GM21619 (cell line): Measurements from ENCODE around the gene ZBTB46.
"Not testable (repeated sequence)": the region's sequence is repeated elsewhere in the genome, so short reads cannot be mapped to it uniquely, and the experiment has no call there.

Experiments used
- ATAC-seq: cut with Tn5 transposase; IDR thresholded peaks from one replicate; pipeline ENCODE4 v1.9.1; 2021; ENCODE audit not compliant: unreplicated experiment

ZBTB46 gene

GRCh38 chr20:63736893-63737694, 94.0 kb downstream of the ZBTB46 start:
- no peak for ATAC-seq

DNA sequence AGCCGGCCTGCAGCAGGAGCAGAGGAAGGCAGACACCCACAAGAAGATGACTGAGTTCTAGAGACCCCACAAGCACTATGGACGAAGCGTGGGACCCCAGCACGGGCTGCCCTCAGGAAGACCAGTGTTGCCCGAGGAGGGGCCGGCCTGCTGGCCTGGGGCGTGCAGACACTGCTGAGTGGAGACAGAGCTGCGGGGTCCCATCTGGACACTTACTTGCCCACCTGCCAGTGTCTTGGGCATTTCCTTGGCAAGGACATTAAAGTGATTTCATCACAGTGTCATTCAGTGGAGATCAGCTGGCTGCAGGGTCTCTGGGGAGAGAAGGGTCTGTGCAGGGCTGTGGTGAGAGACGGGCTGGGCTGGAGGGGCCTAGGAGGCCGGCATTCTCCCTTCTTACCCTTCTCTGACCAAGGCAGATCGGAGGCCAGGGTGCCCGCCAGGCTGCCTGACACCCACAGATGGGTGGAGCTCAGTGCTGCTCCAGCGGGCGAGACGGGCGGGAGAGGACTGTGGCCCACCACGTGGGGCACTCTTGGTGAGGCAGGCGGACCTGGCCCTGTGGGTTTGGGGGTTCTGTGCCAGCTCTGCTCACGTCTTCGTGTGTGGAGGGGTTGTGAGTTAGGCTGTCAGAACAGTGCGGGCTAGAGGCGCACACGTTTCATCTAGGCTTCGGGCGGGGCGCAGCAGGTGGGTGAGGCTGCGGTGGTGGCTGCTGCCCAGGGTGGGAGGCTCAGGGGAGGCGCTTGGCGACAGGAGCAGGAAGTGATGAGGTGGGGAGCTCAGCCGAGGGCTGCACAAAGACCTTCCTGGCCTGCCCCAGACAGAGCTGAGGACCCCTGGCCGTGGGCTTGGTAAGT, 95.0 kb downstream of the ZBTB46 start, which contains the start of gene LIME1:
LIME1 (plus strand) TSS at position 806 of the 860 bp plus-strand sequence. CDS start 886 bp downstream, outside the sequence.
- ATAC-seq, result no peak

GRCh38 chr20:63734946-63735858, 95.9 kb downstream of the ZBTB46 start:
- ATAC-seq, result no peak

- no peak for ATAC-seq
These were observed 96.7 kb downstream of the ZBTB46 start for GRCh38 chr20:63734111-63734945.

DNA sequence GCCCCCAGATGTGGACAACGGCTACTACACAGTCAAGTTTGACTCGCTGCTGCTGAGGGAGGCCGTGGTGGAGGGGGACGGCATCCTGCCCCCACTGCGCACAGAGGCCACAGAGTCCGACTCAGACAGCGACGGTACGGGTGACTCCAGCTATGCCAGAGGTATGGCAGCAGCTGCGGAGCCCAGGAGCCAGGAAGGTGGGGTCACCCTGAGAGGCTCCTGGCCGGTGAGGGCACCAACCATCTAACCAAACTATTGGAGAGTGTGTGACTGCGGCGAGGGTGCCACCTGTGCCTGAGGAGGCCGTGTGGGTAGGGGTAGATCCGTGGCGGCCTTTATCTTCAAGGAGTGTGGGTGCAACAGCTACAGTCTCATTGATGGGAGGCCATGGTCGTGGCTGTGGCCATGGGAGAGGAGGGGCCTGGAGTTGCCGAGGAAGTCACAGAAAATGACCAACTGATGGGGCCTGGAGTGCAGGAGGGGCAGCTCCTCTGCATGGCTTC, 97.4 kb downstream of the ZBTB46 start:
- no peak for ATAC-seq

DNA sequence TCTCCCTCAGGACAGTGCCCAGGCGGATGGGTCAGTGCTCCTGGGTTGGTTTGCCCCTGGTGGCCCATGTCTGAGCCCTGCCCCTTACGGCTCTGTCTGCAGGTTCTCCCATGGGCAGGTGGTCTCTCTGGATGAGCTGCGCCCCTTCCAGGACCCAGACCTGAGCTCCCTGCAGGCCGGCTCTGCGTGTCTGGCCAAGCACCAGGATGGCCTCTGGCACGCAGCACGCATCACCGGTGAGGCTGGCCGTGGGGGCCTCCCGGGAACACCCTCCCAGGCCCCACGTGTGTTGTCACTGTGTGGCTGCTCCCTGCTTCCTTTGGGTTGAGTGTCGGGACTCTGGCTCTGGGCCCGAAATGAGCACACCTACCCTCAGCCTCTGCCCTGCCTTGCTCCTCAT, 97.9 kb downstream of the ZBTB46 start:
- ATAC-seq, result no peak

DNA sequence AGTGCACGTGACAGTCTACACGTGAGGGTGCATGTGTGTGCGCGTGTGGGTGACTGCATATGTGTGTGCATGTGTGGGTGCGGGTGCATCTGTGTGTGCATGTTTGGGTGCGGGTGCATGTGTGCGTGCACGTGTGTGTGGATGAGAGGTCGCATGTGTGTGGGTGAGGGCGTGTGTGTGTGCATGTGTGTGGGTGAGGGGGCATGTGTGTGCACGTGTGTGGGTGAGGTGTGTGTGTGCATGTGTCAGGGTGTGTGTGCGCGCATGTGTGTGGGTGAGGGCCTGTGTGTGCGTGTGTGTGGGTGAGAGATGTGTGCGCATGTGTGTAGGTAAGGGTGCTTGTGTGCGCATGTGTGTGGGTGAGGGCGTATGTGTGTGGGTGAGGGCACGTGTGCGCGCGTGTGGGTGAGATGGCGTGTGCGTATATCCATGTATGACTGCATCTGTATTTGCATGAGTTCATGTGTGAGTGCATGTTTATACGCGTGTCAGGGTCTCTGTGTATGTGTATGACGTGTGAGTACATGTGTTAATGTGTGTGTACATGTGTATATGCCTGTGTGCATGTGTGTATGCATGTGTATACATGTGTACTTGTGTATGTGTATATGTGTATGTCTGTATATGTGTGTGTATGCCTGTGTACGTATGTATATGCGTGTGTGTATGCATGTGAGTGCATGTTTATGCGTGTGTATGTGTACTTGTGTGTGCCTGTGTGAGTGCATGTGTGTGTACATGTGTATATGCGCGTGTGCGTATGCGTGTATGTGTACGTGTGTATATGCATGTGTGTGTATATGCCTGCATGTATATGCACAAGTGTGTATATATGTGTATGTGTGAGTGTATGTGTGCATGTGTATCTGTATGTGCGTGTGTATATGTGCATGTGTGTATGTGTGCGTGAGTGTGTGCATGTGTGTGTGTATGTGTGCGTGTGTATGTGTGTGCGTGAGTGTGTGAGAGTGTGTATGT, 98.7 kb downstream of the ZBTB46 start:
- no peak for ATAC-seq

DNA sequence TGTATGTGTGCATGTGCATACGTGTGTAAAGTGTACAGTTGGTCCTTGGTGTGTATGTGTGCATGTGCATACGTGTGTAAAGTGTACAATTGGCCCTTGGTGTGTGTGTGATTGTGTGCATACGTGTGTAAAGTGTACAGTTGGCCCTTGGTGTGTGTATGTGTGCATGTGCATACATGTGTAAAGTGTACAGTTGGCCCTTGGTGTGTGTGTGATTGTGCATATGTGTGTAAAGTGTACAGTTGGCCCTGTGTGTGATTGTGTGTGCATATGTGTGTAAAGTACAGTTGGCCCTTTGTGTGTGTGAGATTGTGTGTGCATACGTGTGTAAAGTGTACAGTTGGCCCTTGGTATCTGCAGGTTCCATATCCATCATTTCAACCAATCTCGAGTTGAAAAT, 99.7 kb downstream of the ZBTB46 start:
- no peak for ATAC-seq

DNA sequence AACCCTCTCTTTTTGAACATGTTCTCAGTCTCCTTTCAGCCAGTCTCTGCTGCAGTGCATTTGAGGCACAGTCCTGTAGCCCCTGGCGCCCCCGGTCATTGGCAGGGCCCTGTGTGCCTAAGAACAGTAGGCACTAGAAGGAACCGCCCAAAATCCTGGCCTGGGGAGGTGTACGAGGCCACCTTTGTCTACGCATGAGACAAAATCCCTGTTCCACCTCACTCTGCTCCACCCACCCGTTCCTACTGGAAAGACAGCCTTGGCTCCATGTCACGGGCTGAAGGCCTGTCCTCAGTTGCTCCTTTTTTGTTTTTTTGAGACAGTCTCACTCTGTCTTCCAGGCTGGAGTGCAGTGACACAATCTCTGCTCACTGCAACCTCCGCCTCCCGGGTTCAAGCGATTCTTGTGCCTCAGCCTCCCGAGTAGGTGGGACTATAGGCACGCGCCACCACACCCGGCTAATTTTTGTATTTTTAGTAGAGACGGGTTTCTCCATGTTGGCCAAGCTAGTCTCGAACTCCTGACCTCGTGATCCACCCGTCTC, 100.8 kb downstream of the ZBTB46 start:
- not testable (repeated sequence) for ATAC-seq

DNA sequence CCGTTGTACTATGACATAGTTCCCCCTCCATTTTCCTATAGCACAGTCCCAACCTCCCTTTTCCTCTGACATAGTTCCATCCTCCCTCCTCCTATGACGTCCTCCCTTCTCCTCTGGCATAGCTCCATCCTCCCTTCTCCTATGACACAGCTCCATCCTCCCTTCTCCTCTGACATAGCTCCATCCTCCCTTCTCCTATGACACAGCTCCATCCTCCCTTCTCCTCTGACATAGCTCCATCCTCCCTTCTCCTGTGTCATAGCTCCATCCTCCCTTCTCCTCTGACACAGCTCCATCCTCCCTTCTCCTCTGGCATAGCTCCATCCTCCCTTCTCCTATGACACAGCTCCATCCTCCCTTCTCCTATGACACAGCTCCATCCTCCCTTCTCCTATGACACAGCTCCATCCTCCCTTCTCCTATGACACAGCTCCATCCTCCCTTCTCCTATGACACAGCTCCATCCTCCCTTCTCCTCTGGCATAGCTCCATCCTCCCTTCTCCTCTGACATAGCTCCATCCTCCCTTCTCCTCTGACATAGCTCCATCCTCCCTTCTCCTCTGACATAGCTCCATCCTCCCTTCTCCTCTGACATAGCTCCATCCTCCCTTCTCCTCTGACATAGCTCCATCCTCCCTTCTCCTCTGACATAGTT, 108.0 kb downstream of the ZBTB46 start:
- ATAC-seq, result not testable (repeated sequence)

DNA sequence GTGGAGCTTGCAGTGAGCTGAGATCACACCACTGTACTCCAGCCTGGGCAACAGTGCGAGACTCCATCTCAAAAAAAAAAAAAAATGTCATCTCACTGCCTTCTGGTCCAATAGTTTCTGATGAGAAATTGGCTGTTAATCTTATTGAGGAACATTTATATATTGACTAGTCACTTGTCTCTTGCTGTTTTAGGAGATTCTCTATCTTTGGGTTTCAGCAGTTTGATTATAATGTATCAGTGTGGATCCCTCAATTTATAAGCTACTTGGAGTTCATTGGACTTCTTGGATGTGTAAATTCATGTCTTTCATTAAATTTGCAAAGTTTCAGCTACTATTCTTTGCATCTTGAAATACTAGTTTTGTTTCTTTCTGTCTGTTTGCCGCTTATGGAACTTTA, 112.1 kb downstream of the ZBTB46 start:
- no peak for ATAC-seq

DNA sequence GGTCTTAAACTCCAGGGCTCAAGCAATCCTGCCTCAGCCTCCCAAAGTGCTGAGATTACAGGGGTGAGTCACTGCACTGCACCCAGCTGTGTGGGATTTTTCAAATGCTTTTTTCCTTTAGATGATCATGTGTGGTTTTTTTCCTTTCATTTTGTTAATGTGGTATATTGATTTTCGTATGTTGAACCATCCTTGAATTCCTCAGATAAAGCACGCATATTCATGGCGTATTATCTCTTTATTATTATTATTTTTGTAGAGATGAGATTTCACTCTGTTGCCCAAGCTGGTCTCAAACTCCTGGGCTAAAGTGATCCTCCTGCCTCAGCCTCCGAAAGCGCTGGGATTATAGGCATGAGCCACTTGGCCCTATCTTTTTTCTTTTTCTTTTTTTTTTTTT, 116.2 kb downstream of the ZBTB46 start:
- no peak for ATAC-seq

GRCh38 chr20:63712191-63712590, 118.9 kb downstream of the ZBTB46 start:
- ATAC-seq, result no peak

GRCh38 chr20:63711085-63711645, 119.9 kb downstream of the ZBTB46 start:
- no peak for ATAC-seq

DNA sequence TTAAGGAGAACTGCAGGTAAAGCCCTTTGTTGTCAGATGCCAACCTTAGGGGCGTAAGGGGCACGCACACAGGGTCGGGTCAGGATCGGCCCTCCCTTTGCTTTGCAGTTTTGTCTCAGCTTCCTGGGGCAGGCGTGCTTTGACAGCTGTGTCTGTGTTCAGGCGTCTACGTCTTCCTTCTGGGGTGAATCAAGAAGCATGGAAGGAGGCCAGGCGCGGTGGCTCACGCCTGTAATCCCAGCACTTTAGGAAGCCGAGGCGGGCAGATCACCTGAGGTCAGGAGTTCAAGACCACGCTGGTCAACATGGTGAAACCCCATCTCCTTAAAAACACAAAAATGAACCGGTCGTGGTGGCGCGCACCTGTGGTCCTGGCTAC, 121.9 kb downstream of the ZBTB46 start:
- ATAC-seq, result no peak

- ATAC-seq, result no peak
These were observed 122.5 kb downstream of the ZBTB46 start for GRCh38 chr20:63708301-63709148.
